B cell (primary cell): Measurements from ENCODE around the gene TNF. TPM values are rescaled to one million over a fixed set of nuclear protein-coding genes. Genes with fewer than 3 reads are reported as not detected.

Source experiments
- ATAC-seq: fragments of 200-7000 bp; cut with Tn5 transposase; one replicate; pipeline ENCODE4 v1.10.0; 2021; ENCODE audit warnings: low read depth, mild to moderate bottlenecking, moderate number of reproducible peaks, moderate library complexity
- CTCF ChIA-PET: fragments of 350-600 bp; sonication (Branson Sonifier 250); formaldehyde crosslinking; loops from one replicate; lab custom pipeline; 2021; ENCODE audit warnings: antibody characterized with exemption, inconsistent platforms; lab: Charles Lee
- POLR2A ChIA-PET: fragments of 350-600 bp; sonication (Branson Sonifier 250); formaldehyde crosslinking; loops from one replicate; lab custom pipeline; 2021; ENCODE audit warnings: antibody characterized with exemption; lab: Charles Lee
- DNase-seq: peaks from one replicate; pipeline ENCODE4 v3.0.0; 2013
- H2AFZ ChIP-seq: 2 replicates; pipeline ENCODE4 v1.6.1; 2012; ENCODE audit warnings: mild to moderate bottlenecking, low read depth, low read length; ENCODE audit not compliant: insufficient read depth, poor library complexity, severe bottlenecking
- H3K27ac ChIP-seq, 2 donors: 1 replicate in 1 of 2; 2 replicates in 1 of 2; pipeline ENCODE4 v1.5.1; 2012 to 2013; ENCODE audit warnings: low read length in 2 of 2, mild to moderate bottlenecking in 2 of 2, moderate library complexity in 1 of 2
- H3K27me3 ChIP-seq, 4 experiments: fragments of 200-600 bp in 1 of 4; sonication (generic) in 1 of 4; replicated peaks in 1 of 4; 1 replicate in 2 of 4; 2 replicates in 2 of 4; pipeline versions ENCODE4 v1.6.1 to v1.7.0; 2013 to 2016; ENCODE audit warnings: low read length in 3 of 4, mild to moderate bottlenecking in 2 of 4, mixed read lengths in 1 of 4, moderate library complexity in 1 of 4; ENCODE audit not compliant: insufficient read depth in 4 of 4, control insufficient read depth in 3 of 4; ENCODE audit errors: control extremely low read depth in 1 of 4
- H3K36me3 ChIP-seq, 2 experiments: replicated peaks in 1 of 2; 1 replicate in 1 of 2; 2 replicates in 1 of 2; pipeline versions ENCODE4 v1.6.1 to v1.7.1; 2013; ENCODE audit warnings: low read length in 1 of 2; ENCODE audit not compliant: insufficient read depth in 2 of 2, control insufficient read depth in 1 of 2; ENCODE audit errors: control extremely low read depth in 1 of 2, extremely low read depth in 1 of 2
- H3K4me1 ChIP-seq, 2 donors: fragments of 200-600 bp in 1 of 2; sonication (generic) in 1 of 2; 1 replicate in 1 of 2; 2 replicates in 1 of 2; pipeline versions ENCODE4 v1.5.1 to v1.6.1; 2013 to 2017; ENCODE audit warnings: low read length in 2 of 2; ENCODE audit not compliant: control insufficient read depth in 2 of 2, insufficient read depth in 2 of 2
- H3K4me2 ChIP-seq: replicated peaks from 2 replicates; pipeline ENCODE3; 2012; ENCODE audit warnings: mild to moderate bottlenecking, low read depth, low read length; ENCODE audit not compliant: poor library complexity, severe bottlenecking
- H3K4me3 ChIP-seq, 5 experiments: fragments of 200-600 bp in 1 of 5; sonication (generic) in 1 of 5; 1 replicate in 3 of 5; 2 replicates in 2 of 5; pipeline versions ENCODE4 v1.5.1 to v1.7.0; 2011 to 2016; ENCODE audit warnings: low read length in 4 of 5, mild to moderate bottlenecking in 4 of 5, low read depth in 2 of 5, control low read depth in 1 of 5, moderate library complexity in 1 of 5; ENCODE audit not compliant: insufficient read depth in 1 of 5; ENCODE audit errors: control extremely low read depth in 1 of 5, extremely low read depth in 1 of 5
- H3K79me2 ChIP-seq: fragments of 200-600 bp; sonication (generic); one replicate; pipeline ENCODE4 v1.6.0; 2016; ENCODE audit warnings: low read length; ENCODE audit not compliant: control insufficient read depth, insufficient read depth
- H3K9ac ChIP-seq: fragments of 200-600 bp; sonication (generic); 2 replicates; pipeline ENCODE4 v1.6.1; 2017; ENCODE audit warnings: mild to moderate bottlenecking, low read length, moderate library complexity
- H3K9me3 ChIP-seq, 3 donors: one replicate each; pipeline versions ENCODE4 v1.6.1 to v1.7.1; 2013; ENCODE audit warnings: low read length in 2 of 3; ENCODE audit not compliant: control insufficient read depth in 2 of 3, insufficient read depth in 1 of 3; ENCODE audit errors: control extremely low read depth in 1 of 3
- H4K20me1 ChIP-seq: 2 replicates; pipeline ENCODE4 v1.6.0; 2012; ENCODE audit warnings: mild to moderate bottlenecking, low read length; ENCODE audit not compliant: insufficient read depth, control insufficient read depth, poor library complexity, severe bottlenecking
- H3K27ac Mint-ChIP-seq: one replicate; pipeline ENCODE4 v1.8.0; 2021; ENCODE audit warnings: mixed read lengths
- H3K27me3 Mint-ChIP-seq: one replicate; pipeline ENCODE4 v1.8.0; 2021; ENCODE audit warnings: mixed read lengths
- H3K4me1 Mint-ChIP-seq: one replicate; pipeline ENCODE4 v1.8.0; 2021; ENCODE audit warnings: mixed read lengths
- H3K4me3 Mint-ChIP-seq: one replicate; pipeline ENCODE4 v1.8.0; 2021; ENCODE audit warnings: mixed read lengths
- H3K9me3 Mint-ChIP-seq: one replicate; pipeline ENCODE4 v1.8.0; 2022; ENCODE audit warnings: mixed read lengths; ENCODE audit not compliant: insufficient read depth
- CTCF ChIP-seq: fragments of 200-600 bp; IDR thresholded peaks from one replicate; pipeline ENCODE4 v1.8.0; 2022; ENCODE audit warnings: antibody characterized with exemption, mild to moderate bottlenecking
- EZH2 ChIP-seq: IDR thresholded peaks from 2 replicates; pipeline ENCODE4 v1.6.1; 2012; ENCODE audit warnings: borderline replicate concordance, low read depth, mild to moderate bottlenecking, moderate library complexity, low read length; ENCODE audit not compliant: insufficient read depth, poor library complexity, severe bottlenecking
- WGBS: methylation state at CpG from one replicate; pipeline ENCODE4 v1.1.5; 2013; ENCODE audit warnings: missing lambda C conversion rate; ENCODE audit not compliant: insufficient coverage; 5-methylcytosine and 5-hydroxymethylcytosine counted together
- intact Hi-C: fragments of 100-400 bp; cut with micrococcal nuclease; formaldehyde crosslinking; loops from one replicate; pipeline ENCODE4 v1.10.0; 2022
- polyA plus RNA-seq: library from polyadenylated mRNA; depleted of rRNA; stranded (reverse); fragments of >200 nt; gene quantifications from 2 replicates; pipeline ENCODE4 v1.2.3, GENCODE V29; 2012
- total RNA-seq, 2 donors: library from RNA; stranded (reverse); fragments of 120-200 nt in 1 of 2; gene quantifications; 1 replicate in 1 of 2; 2 replicates in 1 of 2; pipeline versions ENCODE4 v1.2.3 to v1.2.4, GENCODE V29; 2013 to 2022

Gene TNF
- total and polyA plus RNA-seq, 2 donors (not counting 1 experiment from before 2014, with no cell fraction given): 21.9 to 22.2 TPM

GRCh38 chr6:31580438-31580740 lies 5.0 kb downstream of the TNF start:
- ATAC-seq: no peak
- TF ChIP-seq CTCF (no peak), EZH2 (no peak)
- intact Hi-C loops: loop anchor here (1.0 to 2.0 kb wide), 2 partner anchors 22 to 29 kb away; no protein-coding TSS in a partner anchor

GRCh38 chr6:31580807-31581433 lies 5.6 kb downstream of the TNF start:
- Histone ChIP-seq H3K4me2 (peak overlapping the region; percentile 88), H3K9ac (peak overlapping the region; percentile 97), H3K4me3 (peak overlapping the region; percentile 83 to 100 (median 96)), H3K4me1 (peaks cover 71 to 83% of the 10 kb centered on the region in 2 donors), H3K27ac (peak overlapping the region; percentile 95 to 97), H3K9me3 (no peaks in the 10 kb centered on the region), H3K79me2 (peaks cover 74% of the 10 kb centered on the region), H3K36me3 (peaks cover 2 to 39% of the 10 kb centered on the region in 2 experiments), H3K27me3 (no peaks in the 10 kb centered on the region), H4K20me1 (peaks cover 29% of the 10 kb centered on the region), H2AFZ (peak overlapping the region; percentile 55)
- peak overlapping the region; percentile 98 for H3K4me3 Mint-ChIP-seq
- WGBS: under 1% methylated on average over 62 of the region's 62 CpGs
- H3K9me3 Mint-ChIP-seq: no peaks in the 10 kb centered on the region
- ChIA-PET POLR2A (interaction anchor here (0.7 to 42.6 kb wide), 9 partner anchors 4 to 226 kb away, joined by 3 to 1450 read pairs (median 6); partner anchors contain the start of genes ATP6V1G2, BAG6, DDX39B and LSM2), CTCF (interaction anchor here (0.8 to 35.3 kb wide), 8 partner anchors 14 to 252 kb away, joined by 3 to 2241 read pairs (median 6); partner anchors contain the start of genes ATP6V1G2, DDX39B, LST1 and LTA)
- intact Hi-C loops: loop anchor here (1.0 to 2.0 kb wide), 4 partner anchors 9 to 30 kb away; partner anchors contain the start of gene LTA
- ATAC-seq (peak; percentile 62), DNase-seq (peak; percentile 89)
- TF ChIP-seq EZH2 (no peak), CTCF (peak; percentile 99)
- peaks cover 82% of the 10 kb centered on the region for H3K4me1 Mint-ChIP-seq
- peak overlapping the region; percentile 99 for H3K27ac Mint-ChIP-seq
- no peaks in the 10 kb centered on the region for H3K27me3 Mint-ChIP-seq

More at GRCh38 chr6:31580438-31580740, 5.0 kb downstream of the TNF start:
- peak overlapping the region; percentile 51 to 100 (median 85) for H3K4me3 ChIP-seq
- Mint-ChIP-seq H3K9me3 (no peaks in the 10 kb centered on the region), H3K27me3 (no peaks in the 10 kb centered on the region), H3K4me3 (peak overlapping the region; percentile 98), H3K27ac (peak overlapping the region; percentile 99), H3K4me1 (peaks cover 82% of the 10 kb centered on the region)
- peak overlapping the region; percentile 55 for H2AFZ ChIP-seq
- H3K9me3 ChIP-seq: no peaks in the 10 kb centered on the region
- peaks cover 79% of the 10 kb centered on the region for H3K79me2 ChIP-seq
- peak overlapping the region; percentile 95 to 97 for H3K27ac ChIP-seq
- H3K36me3 ChIP-seq: peaks cover 2 to 39% of the 10 kb centered on the region in 2 experiments
- H3K27me3 ChIP-seq: no peaks in the 10 kb centered on the region
- peaks cover 33% of the 10 kb centered on the region for H4K20me1 ChIP-seq
- no peak for DNase-seq
- peak overlapping the region; percentile 97 for H3K9ac ChIP-seq
- ChIA-PET CTCF (interaction anchor here (0.8 to 35.3 kb wide), 8 partner anchors 15 to 252 kb away, joined by 3 to 2241 read pairs (median 6); partner anchors contain the start of genes ATP6V1G2, DDX39B, LST1 and LTA), POLR2A (interaction anchor here (0.6 to 42.6 kb wide), 9 partner anchors 4 to 934 kb away, joined by 3 to 1450 read pairs (median 7); partner anchors contain the start of genes ATP6V1G2, DDX39B, LSM2 and LST1)
- WGBS: 32% methylated on average over 11 of the region's 11 CpGs
- peaks cover 66 to 83% of the 10 kb centered on the region in 2 donors for H3K4me1 ChIP-seq
- H3K4me2 ChIP-seq: peak overlapping the region; percentile 88
